Astrocyte (in vitro differentiated cells and primary cell): Measurements from ENCODE around the gene DOCK2.

Experiments
- EZH2 ChIP-seq: IDR thresholded peaks from 2 replicates; pipeline ENCODE4 v1.6.1; 2012; ENCODE audit warnings: mild to moderate bottlenecking, low read length, inconsistent platforms; ENCODE audit not compliant: insufficient read depth
- TF ChIP-seq, protein P1 (sequence below): IDR thresholded peaks from 2 replicates; pipeline ENCODE4 v1.5.1; 2011; ENCODE audit warnings: low read depth, mild to moderate bottlenecking, inconsistent platforms, low read length, moderate library complexity; ENCODE audit not compliant: insufficient read depth

DNA sequence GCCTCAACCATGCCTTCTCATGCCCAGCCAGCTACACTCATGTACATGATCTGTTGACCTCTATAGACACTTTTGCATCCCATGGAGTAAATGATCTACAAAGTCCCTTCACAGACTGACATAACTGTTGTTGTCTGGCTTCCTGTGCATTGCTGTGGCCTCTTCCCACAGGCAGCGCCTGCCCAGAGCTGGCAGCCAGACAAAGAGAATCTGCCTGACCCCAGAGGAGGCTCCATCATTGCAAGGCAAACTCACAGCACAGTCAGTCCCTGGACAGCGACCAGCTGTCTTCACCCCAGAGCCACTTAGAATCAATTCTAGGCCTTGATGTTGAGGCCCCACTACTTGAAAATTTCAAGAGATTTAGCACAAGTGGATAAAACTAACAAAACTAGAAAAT is 277.7 kb downstream of the DOCK2 start:
- TF ChIP-seq, protein P1, sequence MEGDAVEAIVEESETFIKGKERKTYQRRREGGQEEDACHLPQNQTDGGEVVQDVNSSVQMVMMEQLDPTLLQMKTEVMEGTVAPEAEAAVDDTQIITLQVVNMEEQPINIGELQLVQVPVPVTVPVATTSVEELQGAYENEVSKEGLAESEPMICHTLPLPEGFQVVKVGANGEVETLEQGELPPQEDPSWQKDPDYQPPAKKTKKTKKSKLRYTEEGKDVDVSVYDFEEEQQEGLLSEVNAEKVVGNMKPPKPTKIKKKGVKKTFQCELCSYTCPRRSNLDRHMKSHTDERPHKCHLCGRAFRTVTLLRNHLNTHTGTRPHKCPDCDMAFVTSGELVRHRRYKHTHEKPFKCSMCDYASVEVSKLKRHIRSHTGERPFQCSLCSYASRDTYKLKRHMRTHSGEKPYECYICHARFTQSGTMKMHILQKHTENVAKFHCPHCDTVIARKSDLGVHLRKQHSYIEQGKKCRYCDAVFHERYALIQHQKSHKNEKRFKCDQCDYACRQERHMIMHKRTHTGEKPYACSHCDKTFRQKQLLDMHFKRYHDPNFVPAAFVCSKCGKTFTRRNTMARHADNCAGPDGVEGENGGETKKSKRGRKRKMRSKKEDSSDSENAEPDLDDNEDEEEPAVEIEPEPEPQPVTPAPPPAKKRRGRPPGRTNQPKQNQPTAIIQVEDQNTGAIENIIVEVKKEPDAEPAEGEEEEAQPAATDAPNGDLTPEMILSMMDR: no peak
- TF ChIP-seq EZH2: no peak
